ENCODE measurements around the gene S1PR1.

DNA sequence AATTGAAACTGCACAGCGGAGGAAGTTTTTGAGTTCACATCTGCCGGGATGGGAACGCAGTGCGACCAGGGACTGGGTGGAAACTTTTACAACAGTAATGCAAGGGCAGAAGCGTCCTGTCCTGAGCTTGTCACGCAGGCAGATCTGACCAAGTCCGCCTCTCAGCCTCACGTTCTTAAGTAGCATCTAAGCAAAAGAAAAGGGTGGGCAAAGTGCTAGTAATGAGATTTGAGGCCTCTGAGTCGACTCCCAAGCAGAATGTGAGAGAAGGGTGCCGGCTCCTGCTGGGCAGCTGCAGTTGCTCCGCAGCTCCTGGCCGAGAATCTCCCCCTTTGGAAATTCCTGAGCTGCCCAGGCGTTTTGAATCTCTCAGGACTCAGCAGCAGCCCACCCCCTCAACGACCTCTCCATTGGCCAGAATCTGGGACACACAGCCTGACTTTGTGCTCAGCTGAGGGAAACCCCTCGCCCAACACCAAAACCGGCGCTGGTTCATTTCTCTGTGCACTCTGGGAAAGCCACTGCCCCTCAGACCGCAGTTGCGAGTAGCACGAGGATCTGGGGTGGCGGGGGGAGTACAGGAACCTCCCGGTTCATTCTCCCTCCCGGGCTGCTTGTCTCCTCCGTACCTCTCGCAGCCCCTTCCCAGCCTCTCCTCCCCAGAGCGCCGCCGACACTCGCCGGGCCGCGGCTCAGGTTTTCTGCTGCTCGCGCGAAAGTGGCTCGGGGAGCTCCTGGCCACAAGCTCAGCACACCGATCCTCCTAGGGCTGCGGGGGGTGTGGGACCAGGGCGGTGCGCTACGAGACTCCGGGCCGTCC is 913 bp upstream of the S1PR1 start:
- TF ChIP-seq, protein P1, sequence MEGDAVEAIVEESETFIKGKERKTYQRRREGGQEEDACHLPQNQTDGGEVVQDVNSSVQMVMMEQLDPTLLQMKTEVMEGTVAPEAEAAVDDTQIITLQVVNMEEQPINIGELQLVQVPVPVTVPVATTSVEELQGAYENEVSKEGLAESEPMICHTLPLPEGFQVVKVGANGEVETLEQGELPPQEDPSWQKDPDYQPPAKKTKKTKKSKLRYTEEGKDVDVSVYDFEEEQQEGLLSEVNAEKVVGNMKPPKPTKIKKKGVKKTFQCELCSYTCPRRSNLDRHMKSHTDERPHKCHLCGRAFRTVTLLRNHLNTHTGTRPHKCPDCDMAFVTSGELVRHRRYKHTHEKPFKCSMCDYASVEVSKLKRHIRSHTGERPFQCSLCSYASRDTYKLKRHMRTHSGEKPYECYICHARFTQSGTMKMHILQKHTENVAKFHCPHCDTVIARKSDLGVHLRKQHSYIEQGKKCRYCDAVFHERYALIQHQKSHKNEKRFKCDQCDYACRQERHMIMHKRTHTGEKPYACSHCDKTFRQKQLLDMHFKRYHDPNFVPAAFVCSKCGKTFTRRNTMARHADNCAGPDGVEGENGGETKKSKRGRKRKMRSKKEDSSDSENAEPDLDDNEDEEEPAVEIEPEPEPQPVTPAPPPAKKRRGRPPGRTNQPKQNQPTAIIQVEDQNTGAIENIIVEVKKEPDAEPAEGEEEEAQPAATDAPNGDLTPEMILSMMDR (IDR thresholded peaks at IDR 0.05): no peak
- TF ChIP-seq POLR2A (IDR thresholded peaks at IDR 0.05): no peak

Data from sigmoid colon (tissue), 3 donors.